Raji (cell line): ENCODE measurements around the gene HSPA12B.

Source experiments
- POLR2A ChIP-seq: IDR thresholded peaks from 2 replicates; pipeline ENCODE4 v1.6.1; 2011; ENCODE audit warnings: low read depth, low read length, control low read depth; ENCODE audit not compliant: insufficient read depth

Gene HSPA12B

DNA sequence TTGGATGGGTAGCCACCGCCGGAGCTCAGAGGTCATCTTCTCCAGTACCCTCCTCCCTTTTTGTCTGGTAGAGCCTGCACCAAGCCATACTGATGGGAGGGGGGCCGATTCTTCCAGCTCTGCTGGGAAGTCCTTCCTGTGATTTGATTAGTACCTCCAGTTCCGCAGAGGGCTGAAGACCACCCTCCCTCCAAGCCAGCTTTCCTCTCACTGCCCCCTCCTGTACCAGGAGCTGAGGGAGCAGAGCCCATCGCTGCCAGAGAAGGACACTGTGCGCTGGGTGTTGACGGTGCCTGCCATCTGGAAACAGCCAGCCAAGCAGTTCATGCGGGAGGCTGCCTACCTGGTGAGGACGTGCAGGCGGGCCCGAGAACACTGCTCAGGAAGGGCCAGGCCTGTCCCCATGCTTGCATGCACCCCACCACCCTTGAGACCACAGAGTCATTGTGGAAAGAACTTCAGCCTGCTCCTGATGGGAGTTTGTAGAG, 13.2 kb downstream of the HSPA12B start:
- no peak for TF ChIP-seq POLR2A

DNA sequence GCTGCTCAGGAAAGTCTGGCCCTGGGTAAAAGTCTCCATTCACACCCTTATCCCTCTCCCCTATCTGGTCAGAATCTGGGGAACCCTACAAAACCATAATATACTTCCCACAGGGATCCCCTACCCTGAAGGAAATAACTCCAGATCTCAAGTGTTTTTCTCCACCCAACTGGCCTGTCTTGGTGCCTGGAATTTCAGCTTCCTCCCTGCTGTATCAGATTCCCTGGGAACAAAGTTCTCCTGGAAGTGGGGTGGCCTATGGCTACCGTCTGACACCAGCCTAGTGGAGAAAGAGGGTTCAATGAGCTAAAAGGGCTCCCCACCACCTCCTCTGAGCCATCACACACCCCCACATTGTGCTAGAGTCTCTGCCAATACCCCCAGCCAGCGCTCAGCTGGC, 15.0 kb downstream of the HSPA12B start:
- no peak for TF ChIP-seq POLR2A

DNA sequence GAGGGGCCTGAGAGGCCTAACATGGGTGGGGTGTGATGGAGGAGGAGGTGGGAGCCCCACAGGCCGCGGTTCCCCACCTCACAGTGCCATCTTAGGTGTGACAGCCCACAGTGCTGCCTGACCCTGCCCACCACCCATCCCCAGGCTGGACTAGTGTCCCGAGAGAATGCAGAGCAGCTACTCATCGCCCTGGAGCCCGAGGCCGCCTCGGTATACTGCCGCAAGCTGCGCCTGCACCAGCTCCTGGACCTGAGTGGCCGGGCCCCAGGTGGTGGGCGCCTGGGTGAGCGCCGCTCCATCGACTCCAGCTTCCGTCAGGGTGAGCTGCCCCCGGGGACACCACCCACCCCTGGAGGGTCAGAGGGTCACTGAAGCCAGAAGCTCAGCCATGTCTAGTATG, 15.6 kb downstream of the HSPA12B start:
- TF ChIP-seq POLR2A = no peak

DNA sequence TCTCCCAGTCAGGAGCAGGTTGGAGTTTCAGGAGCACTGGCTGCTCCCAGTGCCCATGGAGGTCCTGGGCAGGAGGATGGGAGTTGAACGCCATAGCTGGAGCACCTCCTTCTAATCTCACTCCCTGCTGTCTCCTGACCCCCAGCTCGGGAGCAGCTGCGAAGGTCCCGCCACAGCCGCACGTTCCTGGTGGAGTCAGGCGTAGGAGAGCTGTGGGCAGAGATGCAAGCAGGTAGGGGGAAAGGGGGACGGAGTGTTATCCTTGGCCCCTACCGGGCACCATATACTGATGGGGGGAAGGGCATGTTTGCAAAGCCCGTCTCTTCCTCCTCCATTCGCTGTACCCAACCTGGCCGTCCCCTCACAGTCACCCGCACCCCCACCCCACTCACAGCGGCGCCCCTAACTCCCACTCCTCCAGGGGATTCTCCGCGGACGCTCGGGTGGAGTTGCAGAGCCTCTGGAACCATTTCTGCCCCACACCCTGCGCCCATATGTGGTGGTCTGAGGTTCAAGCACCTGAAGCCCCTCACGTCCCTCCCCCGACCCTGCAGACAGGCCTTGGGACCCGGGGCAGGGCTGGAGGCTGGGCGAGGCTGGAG, 16.7 kb downstream of the HSPA12B start:
- no peak for TF ChIP-seq POLR2A

DNA sequence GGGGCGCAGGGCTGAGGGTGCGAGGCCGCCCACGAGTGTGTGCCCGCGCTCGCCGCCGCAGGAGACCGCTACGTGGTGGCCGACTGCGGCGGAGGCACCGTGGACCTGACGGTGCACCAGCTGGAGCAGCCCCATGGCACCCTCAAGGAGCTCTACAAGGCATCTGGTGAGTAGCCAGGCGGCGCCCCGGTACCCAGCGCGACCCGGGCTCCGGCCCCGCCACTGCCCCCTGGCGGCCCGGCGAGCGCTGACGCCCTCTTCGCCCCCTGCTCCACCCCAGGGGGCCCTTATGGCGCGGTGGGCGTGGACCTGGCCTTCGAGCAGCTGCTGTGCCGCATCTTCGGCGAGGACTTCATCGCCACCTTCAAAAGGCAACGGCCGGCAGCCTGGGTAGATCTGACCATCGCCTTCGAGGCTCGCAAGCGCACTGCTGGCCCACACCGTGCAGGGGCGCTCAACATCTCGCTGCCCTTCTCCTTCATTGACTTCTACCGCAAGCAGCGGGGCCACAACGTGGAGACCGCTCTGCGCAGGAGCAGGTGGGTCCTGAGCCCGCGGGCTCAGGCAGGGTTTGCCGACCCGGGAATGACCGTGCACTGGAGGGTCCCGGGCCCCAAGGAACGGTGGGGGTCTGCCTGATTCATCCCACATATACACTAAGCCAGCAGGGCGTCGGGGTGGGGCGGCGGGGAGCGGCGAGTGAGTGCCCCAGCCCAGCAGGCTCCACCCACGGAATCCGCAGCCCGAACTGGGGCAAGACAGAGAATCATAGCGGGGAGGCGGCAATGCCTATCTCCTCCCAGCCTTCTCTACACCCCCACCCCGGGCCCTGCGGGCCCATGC, 17.4 kb downstream of the HSPA12B start:
- TF ChIP-seq POLR2A = no peak

DNA sequence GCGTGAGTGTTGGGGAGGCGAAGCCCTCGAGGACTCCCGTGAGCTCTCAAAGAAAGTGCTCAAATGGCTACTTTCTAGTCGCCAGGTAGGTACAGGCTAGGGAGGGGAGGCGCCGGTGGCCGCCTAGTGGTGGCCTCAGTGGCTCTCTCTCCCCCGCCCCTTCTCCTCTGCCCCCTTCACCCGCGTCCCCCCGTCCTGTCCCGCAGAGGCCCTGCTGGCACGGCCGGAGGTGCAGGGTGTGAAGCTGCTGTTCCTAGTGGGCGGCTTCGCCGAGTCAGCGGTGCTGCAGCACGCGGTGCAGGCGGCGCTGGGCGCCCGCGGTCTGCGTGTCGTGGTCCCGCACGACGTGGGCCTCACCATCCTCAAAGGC, 18.8 kb downstream of the HSPA12B start:
- no peak for TF ChIP-seq POLR2A

DNA sequence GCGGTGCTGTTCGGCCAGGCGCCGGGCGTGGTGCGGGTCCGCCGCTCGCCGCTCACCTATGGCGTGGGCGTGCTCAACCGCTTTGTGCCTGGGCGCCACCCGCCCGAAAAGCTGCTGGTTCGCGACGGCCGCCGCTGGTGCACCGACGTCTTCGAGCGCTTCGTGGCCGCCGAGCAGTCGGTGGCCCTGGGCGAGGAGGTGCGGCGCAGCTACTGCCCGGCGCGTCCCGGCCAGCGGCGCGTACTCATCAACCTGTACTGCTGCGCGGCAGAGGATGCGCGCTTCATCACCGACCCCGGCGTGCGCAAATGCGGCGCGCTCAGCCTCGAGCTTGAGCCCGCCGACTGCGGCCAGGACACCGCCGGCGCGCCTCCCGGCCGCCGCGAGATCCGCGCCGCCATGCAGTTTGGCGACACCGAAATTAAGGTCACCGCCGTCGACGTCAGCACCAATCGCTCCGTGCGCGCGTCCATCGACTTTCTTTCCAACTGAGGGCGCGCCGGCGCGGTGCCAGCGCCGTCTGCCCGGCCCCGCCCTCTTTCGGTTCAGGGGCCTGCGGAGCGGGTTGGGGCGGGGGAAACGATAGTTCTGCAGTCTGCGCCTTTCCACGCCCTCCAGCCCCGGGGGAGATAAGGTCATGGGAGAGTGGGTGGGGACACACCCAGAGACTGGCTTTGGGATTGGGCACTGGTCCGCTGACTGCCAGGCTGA, 19.3 kb downstream of the HSPA12B start:
- TF ChIP-seq POLR2A = no peak

DNA sequence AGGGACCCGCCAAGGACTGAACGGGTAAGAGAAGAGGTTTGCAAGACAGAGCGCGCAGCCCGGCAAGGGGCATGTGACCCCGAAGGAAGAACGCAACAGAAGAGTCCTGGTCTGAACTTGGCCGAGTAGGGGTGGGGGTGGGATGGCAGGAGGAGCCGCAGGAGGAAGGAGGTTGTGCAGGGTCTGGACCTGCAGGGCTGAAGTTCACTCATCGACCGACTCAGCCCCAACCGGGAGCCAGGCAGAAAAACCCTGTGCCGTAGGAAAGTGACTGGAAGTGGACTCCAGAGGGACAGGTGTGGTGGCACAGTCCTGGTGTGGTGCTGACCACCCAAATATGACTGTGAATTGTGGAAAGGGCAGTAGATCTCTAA, 19.9 kb downstream of the HSPA12B start:
- TF ChIP-seq POLR2A = no peak

DNA sequence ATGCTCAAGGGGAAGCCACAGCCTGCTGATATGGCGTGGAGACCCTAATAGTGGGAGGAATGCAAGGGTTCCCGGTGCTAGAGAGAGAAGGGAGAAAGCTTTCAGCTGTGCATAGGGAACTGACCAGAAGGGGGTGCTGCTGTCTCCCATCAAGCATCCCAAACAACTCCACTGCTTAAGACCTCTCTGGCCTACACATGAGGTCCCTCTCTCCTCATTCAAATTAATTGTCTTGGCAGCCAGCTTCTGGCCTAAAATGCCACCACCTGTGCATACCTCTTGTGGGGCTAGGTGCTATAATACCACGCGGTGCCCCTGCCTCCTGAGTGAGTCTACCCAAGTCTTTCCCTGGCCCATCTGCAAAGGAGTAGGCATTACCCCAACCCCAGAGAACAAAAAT, 20.6 kb downstream of the HSPA12B start:
- no peak for TF ChIP-seq POLR2A

DNA sequence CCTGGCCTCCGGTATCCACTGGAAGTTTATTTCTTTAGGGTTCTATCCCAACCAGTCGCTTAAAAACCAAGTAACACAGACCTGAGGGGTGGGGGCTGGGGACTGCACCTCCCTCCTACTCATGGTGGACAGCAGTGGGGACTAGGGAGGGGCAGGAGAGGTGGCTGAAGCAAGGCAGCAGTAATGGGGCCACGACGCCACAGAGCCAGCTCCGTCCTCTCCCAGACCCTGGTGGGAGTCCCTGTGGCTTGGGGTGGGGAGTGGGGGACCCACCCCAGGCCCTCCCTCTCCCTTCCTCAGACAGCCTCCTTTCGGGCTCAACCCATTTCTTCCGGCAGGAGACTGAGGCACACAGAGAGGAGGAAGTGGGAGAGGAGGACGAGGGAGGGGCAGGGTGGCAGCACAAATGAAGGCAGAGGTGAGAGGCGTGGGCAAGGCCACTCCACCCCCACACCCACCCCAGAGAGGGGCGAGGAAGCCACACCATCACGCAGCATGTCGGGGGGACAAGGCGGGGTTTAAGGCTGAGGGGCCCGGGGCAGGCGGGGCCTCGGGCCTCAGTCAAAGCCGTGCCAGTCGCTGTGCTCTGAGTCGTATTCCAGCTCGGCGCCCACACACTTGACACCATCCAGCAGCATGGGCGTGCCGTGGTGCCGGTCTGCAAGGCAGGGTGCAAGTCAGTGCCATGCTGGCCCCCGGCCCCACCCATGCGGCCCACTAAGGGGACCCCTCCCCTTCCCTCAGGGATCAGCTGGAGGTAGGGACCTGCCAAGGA, 21.2 kb downstream of the HSPA12B start:
- no peak for TF ChIP-seq POLR2A

DNA sequence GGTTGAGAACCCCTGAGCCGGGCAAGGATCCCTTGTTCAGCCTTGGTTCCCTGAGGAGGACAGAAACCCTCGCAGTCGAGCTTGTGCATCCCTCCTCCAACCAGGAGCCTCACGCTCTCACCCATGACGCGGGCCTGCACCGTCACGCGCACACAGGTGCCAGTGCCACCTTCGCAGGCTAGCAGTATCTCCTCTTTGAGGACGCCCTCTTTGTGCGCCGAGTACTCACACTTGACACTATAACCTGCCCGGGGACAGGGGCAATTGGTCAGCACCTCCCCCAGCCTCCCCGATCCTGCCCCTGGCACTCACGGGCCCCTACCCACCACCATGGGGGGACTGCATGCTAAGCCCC, 21.8 kb downstream of the HSPA12B start:
- TF ChIP-seq POLR2A = no peak

DNA sequence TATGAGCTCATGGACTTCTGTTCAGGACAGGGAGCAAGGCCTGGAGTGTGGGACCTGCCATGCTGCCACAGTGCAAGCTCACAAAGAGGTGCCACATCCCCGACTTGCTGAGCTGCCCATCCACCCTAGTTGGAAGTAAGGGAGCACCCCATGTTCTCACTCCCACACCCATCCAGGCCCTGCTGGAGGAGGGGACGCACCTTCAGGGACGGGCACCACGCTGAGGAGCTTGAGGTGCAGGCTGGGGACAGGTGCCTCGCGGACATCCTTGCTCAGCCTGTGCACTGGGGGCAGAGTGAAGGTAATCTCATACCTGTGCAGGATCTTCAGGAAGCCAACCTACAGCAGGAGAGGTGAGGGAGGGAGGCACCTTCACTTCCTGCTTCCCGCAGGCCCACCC, 22.8 kb downstream of the HSPA12B start:
- no peak for TF ChIP-seq POLR2A

DNA sequence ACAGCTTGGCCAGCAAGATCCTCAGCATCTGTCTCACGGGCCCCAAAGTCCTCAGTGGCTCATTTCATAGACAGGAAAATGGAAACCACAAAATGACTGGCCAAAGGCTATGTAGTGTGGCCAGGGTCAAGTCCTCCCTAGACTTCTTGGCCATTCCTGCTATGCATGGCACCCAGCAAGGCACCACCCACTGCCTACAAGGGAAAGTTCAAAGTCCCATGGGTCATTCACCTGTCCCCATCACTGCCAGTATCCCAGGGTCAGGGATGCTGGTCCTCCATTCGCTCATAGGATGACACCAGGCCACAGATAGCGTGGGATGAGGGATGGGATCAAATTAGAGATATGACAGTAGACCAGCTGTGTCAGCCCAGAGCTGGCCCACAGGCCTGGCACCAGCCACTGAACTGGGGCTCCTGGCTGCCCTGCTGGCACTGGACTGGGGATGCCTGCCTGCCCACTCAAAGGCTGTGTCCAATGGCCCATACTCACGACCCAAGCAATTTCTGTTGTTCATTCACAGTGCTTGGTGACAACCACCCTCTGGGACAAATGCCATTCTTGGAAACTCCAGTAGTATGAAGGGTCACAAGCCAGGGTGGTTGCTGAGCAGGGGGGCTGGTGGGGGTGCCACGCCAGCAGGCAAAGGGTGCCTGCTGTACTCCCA, 23.5 kb downstream of the HSPA12B start:
- no peak for TF ChIP-seq POLR2A

DNA sequence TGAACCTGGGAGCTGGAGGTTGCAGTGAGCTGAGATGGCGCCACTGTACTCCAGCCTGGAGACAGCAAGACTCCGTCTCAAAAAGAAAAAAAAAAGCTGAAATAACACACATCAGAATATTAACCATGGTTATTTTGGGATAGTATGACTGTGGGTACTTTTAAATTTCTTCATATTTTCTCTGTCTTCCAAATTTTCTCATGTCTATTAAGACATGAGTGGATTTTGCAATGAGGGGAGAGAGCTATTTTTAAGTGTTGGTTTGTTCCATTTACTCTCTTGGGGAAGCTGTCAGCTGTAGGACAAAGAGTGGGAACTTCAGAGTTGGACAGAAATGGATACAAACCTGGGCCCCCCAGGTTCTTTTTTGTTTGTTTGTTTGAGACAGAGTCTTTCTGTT, 24.8 kb downstream of the HSPA12B start:
- TF ChIP-seq POLR2A = no peak

DNA sequence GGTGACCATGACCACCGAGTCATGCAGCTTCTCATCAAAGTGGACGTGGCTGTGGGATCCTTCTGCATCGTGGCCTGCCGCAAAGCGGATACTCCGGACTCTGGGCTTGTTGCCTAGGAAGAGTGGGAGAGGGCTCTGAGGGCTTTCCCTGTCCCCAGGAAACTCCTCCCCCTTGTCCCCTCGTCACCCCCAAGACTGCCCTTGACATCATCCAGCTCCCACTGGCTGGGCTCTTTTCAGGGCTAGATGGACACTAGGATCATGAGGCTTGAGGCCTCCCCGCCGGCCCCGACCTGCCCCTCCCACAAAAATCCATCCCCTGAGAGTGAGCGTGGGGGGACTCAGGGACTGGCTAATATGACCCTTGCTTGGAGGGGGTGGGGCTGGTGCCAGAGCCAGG, 26.1 kb downstream of the HSPA12B start:
- no peak for TF ChIP-seq POLR2A
